Measurements from ENCODE around the gene DSC1.
A peak's percentile ranks its signal among the peaks of the same experiment; 100 is the strongest.

DSC1 gene

DNA sequence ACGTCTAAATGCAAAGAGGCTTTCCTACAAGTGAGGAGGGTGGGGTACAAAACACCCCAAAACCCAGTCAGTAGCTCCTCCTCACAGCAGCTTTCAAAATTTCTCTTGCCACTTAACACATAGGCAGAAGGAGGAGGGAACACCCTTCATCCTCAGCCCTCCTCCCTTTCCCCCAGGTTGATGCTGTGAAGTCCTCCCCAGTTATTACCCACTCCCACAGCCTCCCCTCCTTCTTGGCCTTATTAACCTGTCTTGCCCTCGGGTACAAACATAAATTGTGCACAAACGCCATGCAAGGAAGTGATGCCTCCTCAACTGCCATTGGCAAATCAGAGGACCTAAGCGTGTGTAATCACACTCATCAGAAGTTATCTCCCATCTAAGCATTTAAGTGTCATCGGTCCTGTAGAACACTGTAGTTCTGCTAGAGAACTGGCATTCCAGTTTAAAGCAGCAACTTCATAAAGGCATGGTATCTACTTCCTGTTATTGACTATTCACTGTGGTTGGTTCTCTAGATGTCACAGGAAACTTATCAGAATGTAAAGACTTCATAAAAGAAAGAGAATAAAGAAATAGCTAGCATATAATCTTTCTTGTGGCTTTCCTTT, at the start of gene DSC1:
TSS of gene DSC1 (minus strand) at position 32 of the 611 bp plus-strand sequence. CDS start 262 bp downstream, outside the sequence.
- no peak within 1 kb of the TSS for H3K4me3 Mint-ChIP-seq
- TF ChIP-seq CTCF (IDR thresholded peaks at IDR 0.05): no peak
- H3K27ac Mint-ChIP-seq: peak within 1 kb of the TSS; percentile 17
- no peaks in the 10 kb centered on the region for H3K9me3 Mint-ChIP-seq
- DNase-seq: no peak
- peaks cover 12% of the 10 kb centered on the region for H3K4me1 Mint-ChIP-seq
- no peaks in the 10 kb centered on the region for H3K36me3 Mint-ChIP-seq (ENCODE audit: low read depth)
- peaks cover 3% of the 10 kb centered on the region for H3K27me3 Mint-ChIP-seq (ENCODE audit: low read depth, poor library complexity)

DNA sequence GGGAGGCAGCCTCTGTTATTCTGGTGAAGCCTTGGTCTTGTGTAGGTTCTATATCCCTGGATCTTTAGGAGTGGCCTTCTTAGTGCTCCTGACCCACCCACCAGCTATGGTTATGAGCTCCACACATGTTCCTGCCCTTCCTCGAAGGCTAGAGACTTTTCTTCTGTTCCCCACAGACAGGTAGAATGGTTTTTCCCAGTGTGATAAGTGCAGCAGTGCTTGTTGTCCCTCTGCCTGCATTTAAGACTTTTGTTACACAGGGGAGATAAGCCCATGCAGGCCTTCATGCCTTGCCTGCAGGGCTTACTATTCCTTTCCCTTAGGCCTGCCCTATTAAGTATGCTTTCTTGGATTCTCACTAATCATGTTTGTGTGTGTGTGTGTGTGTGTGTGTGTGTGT, 48.4 kb upstream of the DSC1 start:
- no peak for TF ChIP-seq CTCF (IDR thresholded peaks at IDR 0.05)
- Mint-ChIP-seq H3K27ac (no peak overlapping the region), H3K27me3 (ENCODE audit: low read depth, poor library complexity) (no peaks in the 10 kb centered on the region), H3K9me3 (peaks cover 23% of the 10 kb centered on the region), H3K4me3 (no peak overlapping the region), H3K36me3 (ENCODE audit: low read depth) (no peaks in the 10 kb centered on the region), H3K4me1 (peaks cover 34% of the 10 kb centered on the region)
- DNase-seq: no peak

DNA sequence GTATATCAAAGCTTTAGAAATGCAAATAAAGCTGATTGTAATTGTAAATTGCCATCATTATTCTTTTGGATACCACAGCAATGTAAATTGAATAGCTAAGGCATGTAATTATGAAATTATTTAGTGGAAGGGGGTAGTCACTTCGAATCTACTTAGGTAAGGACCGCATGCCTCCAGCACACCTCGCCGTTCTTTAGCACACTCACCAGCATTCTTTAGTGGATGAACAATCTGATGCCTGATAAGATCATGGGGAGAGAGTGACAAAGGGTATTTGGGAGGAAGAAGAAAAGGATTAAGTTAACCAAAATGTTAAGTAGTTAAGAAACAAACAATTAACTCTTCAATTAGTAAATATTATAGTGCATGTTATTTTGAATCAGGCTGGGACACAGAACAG, 46.4 kb upstream of the DSC1 start:
- peaks cover 50% of the 10 kb centered on the region for H3K4me1 Mint-ChIP-seq
- no peak overlapping the region for H3K27ac Mint-ChIP-seq

DNA sequence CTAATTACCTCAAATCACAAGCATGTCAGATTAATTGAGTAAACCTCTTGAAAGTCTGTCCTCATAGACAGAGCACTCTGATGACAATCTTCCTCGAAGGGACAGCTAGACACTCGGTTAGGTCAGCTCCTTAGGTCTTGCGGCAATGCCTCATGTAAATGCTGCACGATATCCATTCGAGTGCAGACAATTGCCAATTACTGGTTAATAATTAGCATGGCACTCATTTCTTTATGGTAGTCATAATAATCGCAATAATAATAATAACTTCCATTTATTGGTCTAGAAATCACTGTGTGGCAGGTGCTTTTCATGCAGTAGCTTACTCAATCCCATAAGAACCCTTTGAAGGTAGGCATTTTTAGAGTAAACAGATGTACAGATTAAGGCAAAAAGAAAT, 44.7 kb upstream of the DSC1 start:
- peaks cover 7% of the 10 kb centered on the region for H3K9me3 Mint-ChIP-seq
- peak overlapping the region; percentile 72 for H3K4me3 Mint-ChIP-seq
- no peak overlapping the region for H3K27ac Mint-ChIP-seq
- no peaks in the 10 kb centered on the region for H3K27me3 Mint-ChIP-seq (ENCODE audit: low read depth, poor library complexity)
- H3K36me3 Mint-ChIP-seq (ENCODE audit: low read depth): no peaks in the 10 kb centered on the region
- no peak for DNase-seq
- no peak for TF ChIP-seq CTCF (IDR thresholded peaks at IDR 0.05)
- peaks cover 64% of the 10 kb centered on the region for H3K4me1 Mint-ChIP-seq

More for the DNA sequence above, 46.4 kb upstream of the DSC1 start:
- no peak for TF ChIP-seq CTCF (IDR thresholded peaks at IDR 0.05)
- DNase-seq: no peak
- H3K9me3 Mint-ChIP-seq: peaks cover 7% of the 10 kb centered on the region
- H3K4me3 Mint-ChIP-seq: no peak overlapping the region
- H3K27me3 Mint-ChIP-seq (ENCODE audit: low read depth, poor library complexity): no peaks in the 10 kb centered on the region
- H3K36me3 Mint-ChIP-seq (ENCODE audit: low read depth): no peaks in the 10 kb centered on the region

- H3K27me3 Mint-ChIP-seq (ENCODE audit: low read depth, poor library complexity): no peaks in the 10 kb centered on the region
- H3K4me1 Mint-ChIP-seq: peaks cover 67% of the 10 kb centered on the region
- no peaks in the 10 kb centered on the region for H3K36me3 Mint-ChIP-seq (ENCODE audit: low read depth)
- TF ChIP-seq CTCF (IDR thresholded peaks at IDR 0.05): peak; percentile 32
- peak overlapping the region; percentile 72 for H3K4me3 Mint-ChIP-seq
- H3K27ac Mint-ChIP-seq: no peak overlapping the region
- H3K9me3 Mint-ChIP-seq: peaks cover 7% of the 10 kb centered on the region
- DNase-seq: peak; percentile 69
Observed at GRCh38 chr18:31206787-31207381, 44.2 kb upstream of the DSC1 start.

DNA sequence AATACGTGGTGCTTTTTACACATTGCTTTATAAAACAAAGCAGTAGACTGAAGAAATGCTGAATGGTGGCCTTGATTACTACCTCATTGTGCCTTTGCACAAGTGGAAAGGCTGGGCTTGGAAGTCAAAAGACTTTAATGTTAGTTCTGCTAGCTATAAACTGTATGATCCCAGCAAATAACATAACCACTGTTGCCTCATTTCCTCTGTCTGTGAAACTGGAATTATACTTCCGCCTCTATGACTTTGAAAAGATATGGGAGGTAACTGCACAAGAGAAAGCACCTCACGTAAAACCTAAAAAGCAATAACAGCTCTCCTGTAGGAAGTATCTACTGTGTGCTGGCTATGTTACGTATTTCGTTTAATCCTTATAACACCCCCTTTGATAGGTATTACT, 43.4 kb upstream of the DSC1 start:
- TF ChIP-seq CTCF (IDR thresholded peaks at IDR 0.05): no peak
- Mint-ChIP-seq H3K27ac (no peak overlapping the region), H3K27me3 (ENCODE audit: low read depth, poor library complexity) (no peaks in the 10 kb centered on the region), H3K36me3 (ENCODE audit: low read depth) (no peaks in the 10 kb centered on the region), H3K4me3 (no peak overlapping the region), H3K4me1 (peaks cover 59% of the 10 kb centered on the region), H3K9me3 (peaks cover 7% of the 10 kb centered on the region)
- DNase-seq: no peak

Data from nephron progenitor cell (in vitro differentiated cells).